GM23338 (cell line): ENCODE data around the gene KCNH6. TPM values are rescaled to one million over a fixed set of nuclear protein-coding genes. Genes with fewer than 3 reads are reported as not detected.

Experiments
- ATAC-seq: fragments of 200-7000 bp; cut with Tn5 transposase; 3 replicates; pipeline ENCODE4 v1.9.1; 2020
- DNase-seq: peaks from one replicate; pipeline ENCODE4 v3.0.0-alpha.2; 2015; ENCODE audit warnings: low spot score
- H2AFZ ChIP-seq: fragments of 200-600 bp; sonication (generic); 2 replicates; pipeline ENCODE4 v1.8.0; 2016; ENCODE audit warnings: antibody characterized with exemption, mild to moderate bottlenecking, moderate library complexity
- H3F3A ChIP-seq: fragments of 200-600 bp; sonication (generic); replicated peaks from 2 replicates; pipeline ENCODE4 v1.8.0; 2017; ENCODE audit warnings: antibody characterized with exemption, mixed run types, low read depth
- H3K27ac ChIP-seq: fragments of 200-600 bp; sonication (generic); 2 replicates; pipeline ENCODE4 v1.6.1; 2016; ENCODE audit warnings: low read depth
- H3K27me3 ChIP-seq: fragments of 200-600 bp; sonication (generic); 2 replicates; pipeline ENCODE4 v1.8.0; 2016; ENCODE audit warnings: mild to moderate bottlenecking, mixed run types, moderate library complexity; ENCODE audit not compliant: insufficient read depth
- H3K36me3 ChIP-seq: fragments of 200-600 bp; sonication (generic); 2 replicates; pipeline ENCODE4 v1.8.0; 2016; ENCODE audit warnings: mild to moderate bottlenecking; ENCODE audit not compliant: insufficient read depth
- H3K4me1 ChIP-seq: fragments of 200-600 bp; sonication (generic); 2 replicates; pipeline ENCODE4 v1.8.0; 2016; ENCODE audit warnings: mild to moderate bottlenecking, moderate library complexity; ENCODE audit not compliant: insufficient read depth
- H3K4me2 ChIP-seq: fragments of 200-600 bp; sonication (generic); 2 replicates; pipeline ENCODE4 v1.7.1; 2017; ENCODE audit warnings: mixed run types
- H3K4me3 ChIP-seq: fragments of 200-600 bp; sonication (generic); 2 replicates; pipeline ENCODE4 v1.6.1; 2016; ENCODE audit warnings: mixed run types
- H3K79me2 ChIP-seq: fragments of 200-600 bp; sonication (generic); replicated peaks from 2 replicates; pipeline ENCODE4 v1.8.0; 2017; ENCODE audit warnings: mild to moderate bottlenecking; ENCODE audit not compliant: insufficient read depth
- H3K9me2 ChIP-seq: fragments of 200-600 bp; sonication (generic); 2 replicates; pipeline ENCODE4 v1.8.0; 2017; ENCODE audit not compliant: insufficient read depth
- H4K20me1 ChIP-seq: fragments of 200-600 bp; sonication (generic); replicated peaks from 2 replicates; pipeline ENCODE4 v1.8.0; 2017; ENCODE audit warnings: mild to moderate bottlenecking; ENCODE audit not compliant: insufficient read depth
- H3K27ac Mint-ChIP-seq: 2 replicates; pipeline ENCODE4 v1.8.0; 2020; ENCODE audit warnings: inconsistent platforms, mild to moderate bottlenecking, moderate library complexity, mixed read lengths
- H3K27me3 Mint-ChIP-seq: 3 replicates; pipeline ENCODE4 v1.8.0; 2022; ENCODE audit warnings: low read depth, mild to moderate bottlenecking, moderate library complexity, mixed read lengths, inconsistent platforms; ENCODE audit not compliant: insufficient read depth, poor library complexity
- H3K36me3 Mint-ChIP-seq: 3 replicates; pipeline ENCODE4 v1.8.0; 2021; ENCODE audit warnings: low read depth, mild to moderate bottlenecking, inconsistent platforms, moderate library complexity, mixed read lengths
- H3K4me1 Mint-ChIP-seq: 3 replicates; pipeline ENCODE4 v1.8.0; 2020; ENCODE audit warnings: mild to moderate bottlenecking, inconsistent platforms, mixed read lengths
- H3K4me3 Mint-ChIP-seq: 3 replicates; pipeline ENCODE4 v1.8.0; 2021; ENCODE audit warnings: moderate library complexity, mild to moderate bottlenecking, inconsistent platforms, mixed read lengths
- H3K9me3 Mint-ChIP-seq: 3 replicates; pipeline ENCODE4 v1.8.0; 2020; ENCODE audit warnings: moderate library complexity, mild to moderate bottlenecking, inconsistent platforms, mixed read lengths
- CREB1 ChIP-seq: fragments of 250-450 bp; sonication (Bioruptor Pico); IDR thresholded peaks from 2 replicates; pipeline ENCODE4 v1.5.0; 2020; ENCODE audit warnings: low read depth, mild to moderate bottlenecking, moderate library complexity
- CTCF ChIP-seq, 2 experiments: fragments of 200-600 bp in 1 of 2; sonication (generic) in 1 of 2; conservative IDR thresholded peaks; 2 replicates each; pipeline versions ENCODE4 v1.5.1 to v1.6.1; 2016 to 2017; ENCODE audit warnings: antibody characterized with exemption in 2 of 2, low read depth in 2 of 2, mild to moderate bottlenecking in 2 of 2, moderate library complexity in 1 of 2
- ETS1 ChIP-seq: IDR thresholded peaks from 2 replicates; pipeline ENCODE4 v1.6.1; 2016; ENCODE audit warnings: antibody characterized with exemption
- EZH2 ChIP-seq: fragments of 200-600 bp; sonication (generic); IDR thresholded peaks from one replicate; pipeline ENCODE4 v1.8.0; 2017; ENCODE audit warnings: antibody characterized with exemption, mild to moderate bottlenecking, low read depth; ENCODE audit not compliant: unreplicated experiment
- EZH2phosphoT487 ChIP-seq: fragments of 200-600 bp; sonication (generic); IDR thresholded peaks from one replicate; pipeline ENCODE4 v1.8.1; 2018; ENCODE audit warnings: antibody characterized with exemption; ENCODE audit not compliant: unreplicated experiment
- JUNB ChIP-seq: IDR thresholded peaks from one replicate; pipeline ENCODE4 v1.6.1; 2016; ENCODE audit warnings: antibody characterized with exemption; ENCODE audit not compliant: unreplicated experiment
- NANOG ChIP-seq: IDR thresholded peaks from 2 replicates; pipeline ENCODE4 v1.6.1; 2016; ENCODE audit warnings: antibody characterized with exemption, borderline replicate concordance
- POLR2AphosphoS5 ChIP-seq: IDR thresholded peaks from 2 replicates; pipeline ENCODE4 v1.6.1; 2016; ENCODE audit warnings: antibody characterized with exemption, low read depth
- REST ChIP-seq: IDR thresholded peaks from one replicate; pipeline ENCODE4 v1.6.1; 2018; ENCODE audit warnings: antibody characterized with exemption; ENCODE audit not compliant: unreplicated experiment
- STAT1 ChIP-seq: IDR thresholded peaks from one replicate; pipeline ENCODE4 v1.6.1; 2016; ENCODE audit warnings: antibody characterized with exemption; ENCODE audit not compliant: unreplicated experiment
- ZNF114 ChIP-seq: fragments of 250-450 bp; sonication (Bioruptor Pico); IDR thresholded peaks from 2 replicates; pipeline ENCODE4 v1.5.0; 2020; ENCODE audit warnings: mild to moderate bottlenecking, moderate library complexity
- ZNF331 ChIP-seq: fragments of 250-450 bp; sonication (Bioruptor Pico); IDR thresholded peaks from 2 replicates; pipeline ENCODE4 v1.5.0; 2020; ENCODE audit warnings: low read depth, mild to moderate bottlenecking, moderate library complexity
- ZNF462 ChIP-seq: fragments of 250-450 bp; sonication (Bioruptor Pico); IDR thresholded peaks from 2 replicates; pipeline ENCODE4 v1.5.0; 2020; ENCODE audit warnings: mild to moderate bottlenecking, moderate library complexity
- polyA plus RNA-seq: library from polyadenylated mRNA; unstranded; fragments of >200 nt; fragmentation: Nextera tagmentation; extraction: Ambion mirVana; gene quantifications from 2 replicates; pipeline ENCODE4 v1.2.1, GENCODE V29; 2016
- total RNA-seq: library from RNA; depleted of rRNA; stranded (reverse); fragments of >200 nt; shearing (Covaris generic); gene quantifications from 2 replicates; pipeline ENCODE4 v1.2.3, GENCODE V29; 2014

Gene KCNH6
- total and polyA plus RNA-seq, 2 experiments from 2014 or later, result 1.3 to 2.8 TPM

GRCh38 chr17:63479495-63480184 lies 43.5 kb upstream of the KCNH6 start:
- TF ChIP-seq ETS1 (no peak), ZNF462 (CRISPR knock-in tag) (no peak), CTCF (conservative IDR thresholded peaks at IDR 0.05; ENCODE audit: low read depth in 2 of 2) (no peak), STAT1 (no peak), POLR2AphosphoS5 (no peak), ZNF331 (no peak), EZH2 (no peak), NANOG (no peak), EZH2phosphoT487 (no peak), CREB1 (CRISPR knock-in tag) (no peak), ZNF114 (CRISPR knock-in tag) (no peak), JUNB (no peak), REST (no peak)
- Mint-ChIP-seq H3K36me3 (no peaks in the 10 kb centered on the region; the same call in 2 of the 3 replicates), H3K9me3 (no peaks in the 10 kb centered on the region; the same call in 2 of the 3 replicates), H3K27me3 (peaks cover 37% of the 10 kb centered on the region), H3K27ac (no peak overlapping the region), H3K4me3 (no peak overlapping the region), H3K4me1 (peaks cover 30% of the 10 kb centered on the region)
- Histone ChIP-seq H3K27ac (no peak overlapping the region), H3K79me2 (no peaks in the 10 kb centered on the region), H3K4me2 (no peak overlapping the region), H2AFZ (peak overlapping the region; percentile 52; the same call in 1 of the 2 replicates), H3F3A (0 out of 2 replicates have a peak, but pooled peaks cover 5% of the 10 kb centered on the region), H4K20me1 (no peaks in the 10 kb centered on the region), H3K4me1 (peaks cover 24% of the 10 kb centered on the region), H3K9me2 (no peaks in the 10 kb centered on the region), H3K4me3 (no peak overlapping the region), H3K36me3 (no peaks in the 10 kb centered on the region), H3K27me3 (peaks cover 19% of the 10 kb centered on the region)
- DNase-seq (no peak), ATAC-seq (no peak)
